ENCODE measurements around the gene GNA15.

DNA sequence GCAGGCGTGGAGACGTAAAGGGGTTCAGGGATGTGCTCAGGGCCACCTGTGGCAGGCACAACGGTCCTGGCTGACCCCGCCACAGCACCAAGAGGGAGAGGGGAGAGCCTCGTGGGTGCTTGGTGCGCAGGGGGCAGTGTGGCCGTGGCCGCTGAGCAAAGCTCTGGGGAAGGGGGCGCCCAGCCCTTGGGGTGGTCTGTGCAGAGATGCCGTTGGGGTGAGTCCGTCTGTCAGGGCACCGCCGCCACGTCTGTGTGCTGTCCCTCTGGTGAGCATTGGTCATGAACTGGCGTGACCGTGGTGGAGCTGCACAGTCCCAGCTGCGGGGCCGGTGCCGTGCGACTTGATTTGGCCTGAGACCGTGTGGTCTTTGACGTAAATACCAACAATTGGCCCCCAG is 26.3 kb upstream of the GNA15 start:
- no peak for TF ChIP-seq POLR2AphosphoS5 (IDR thresholded peaks at IDR 0.05; ENCODE audit: low read depth, low read length)
- TF ChIP-seq, protein P1, sequence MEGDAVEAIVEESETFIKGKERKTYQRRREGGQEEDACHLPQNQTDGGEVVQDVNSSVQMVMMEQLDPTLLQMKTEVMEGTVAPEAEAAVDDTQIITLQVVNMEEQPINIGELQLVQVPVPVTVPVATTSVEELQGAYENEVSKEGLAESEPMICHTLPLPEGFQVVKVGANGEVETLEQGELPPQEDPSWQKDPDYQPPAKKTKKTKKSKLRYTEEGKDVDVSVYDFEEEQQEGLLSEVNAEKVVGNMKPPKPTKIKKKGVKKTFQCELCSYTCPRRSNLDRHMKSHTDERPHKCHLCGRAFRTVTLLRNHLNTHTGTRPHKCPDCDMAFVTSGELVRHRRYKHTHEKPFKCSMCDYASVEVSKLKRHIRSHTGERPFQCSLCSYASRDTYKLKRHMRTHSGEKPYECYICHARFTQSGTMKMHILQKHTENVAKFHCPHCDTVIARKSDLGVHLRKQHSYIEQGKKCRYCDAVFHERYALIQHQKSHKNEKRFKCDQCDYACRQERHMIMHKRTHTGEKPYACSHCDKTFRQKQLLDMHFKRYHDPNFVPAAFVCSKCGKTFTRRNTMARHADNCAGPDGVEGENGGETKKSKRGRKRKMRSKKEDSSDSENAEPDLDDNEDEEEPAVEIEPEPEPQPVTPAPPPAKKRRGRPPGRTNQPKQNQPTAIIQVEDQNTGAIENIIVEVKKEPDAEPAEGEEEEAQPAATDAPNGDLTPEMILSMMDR (IDR thresholded peaks at IDR 0.05): no peak
- TF ChIP-seq SIN3A (IDR thresholded peaks at IDR 0.05; ENCODE audit: borderline replicate concordance, insufficient read depth, low read depth, low read length): no peak
- TF ChIP-seq, protein P2, sequence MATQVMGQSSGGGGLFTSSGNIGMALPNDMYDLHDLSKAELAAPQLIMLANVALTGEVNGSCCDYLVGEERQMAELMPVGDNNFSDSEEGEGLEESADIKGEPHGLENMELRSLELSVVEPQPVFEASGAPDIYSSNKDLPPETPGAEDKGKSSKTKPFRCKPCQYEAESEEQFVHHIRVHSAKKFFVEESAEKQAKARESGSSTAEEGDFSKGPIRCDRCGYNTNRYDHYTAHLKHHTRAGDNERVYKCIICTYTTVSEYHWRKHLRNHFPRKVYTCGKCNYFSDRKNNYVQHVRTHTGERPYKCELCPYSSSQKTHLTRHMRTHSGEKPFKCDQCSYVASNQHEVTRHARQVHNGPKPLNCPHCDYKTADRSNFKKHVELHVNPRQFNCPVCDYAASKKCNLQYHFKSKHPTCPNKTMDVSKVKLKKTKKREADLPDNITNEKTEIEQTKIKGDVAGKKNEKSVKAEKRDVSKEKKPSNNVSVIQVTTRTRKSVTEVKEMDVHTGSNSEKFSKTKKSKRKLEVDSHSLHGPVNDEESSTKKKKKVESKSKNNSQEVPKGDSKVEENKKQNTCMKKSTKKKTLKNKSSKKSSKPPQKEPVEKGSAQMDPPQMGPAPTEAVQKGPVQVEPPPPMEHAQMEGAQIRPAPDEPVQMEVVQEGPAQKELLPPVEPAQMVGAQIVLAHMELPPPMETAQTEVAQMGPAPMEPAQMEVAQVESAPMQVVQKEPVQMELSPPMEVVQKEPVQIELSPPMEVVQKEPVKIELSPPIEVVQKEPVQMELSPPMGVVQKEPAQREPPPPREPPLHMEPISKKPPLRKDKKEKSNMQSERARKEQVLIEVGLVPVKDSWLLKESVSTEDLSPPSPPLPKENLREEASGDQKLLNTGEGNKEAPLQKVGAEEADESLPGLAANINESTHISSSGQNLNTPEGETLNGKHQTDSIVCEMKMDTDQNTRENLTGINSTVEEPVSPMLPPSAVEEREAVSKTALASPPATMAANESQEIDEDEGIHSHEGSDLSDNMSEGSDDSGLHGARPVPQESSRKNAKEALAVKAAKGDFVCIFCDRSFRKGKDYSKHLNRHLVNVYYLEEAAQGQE (IDR thresholded peaks at IDR 0.05; ENCODE audit: insufficient read depth in 1 of 2, low read depth in 2 of 2, low read length in 1 of 2): no peak
